H54 (cell line): Measurements from ENCODE around the gene TRANK1.
"Not testable (repeated sequence)": the region's sequence is repeated elsewhere in the genome, so short reads cannot be mapped to it uniquely, and the experiment has no call there.

Experiments
- DNase-seq: peaks from one replicate; pipeline ENCODE4 v3.0.0; 2011; ENCODE audit warnings: low spot score, mixed read lengths; ENCODE audit not compliant: insufficient read length
- FAIRE-seq: peaks from 3 replicates; lab custom pipeline; 2011; peaks lifted over from hg19 to GRCh38; lab: Jason Lieb, UNC
- POLR2A ChIP-seq: IDR thresholded peaks from 2 replicates; pipeline ENCODE4 v1.6.1; 2011; ENCODE audit warnings: low read depth, mild to moderate bottlenecking, low read length

The TRANK1 gene

GRCh38 chr3:36900474-36901443 lies 44.1 kb downstream of the TRANK1 start:
- FAIRE-seq, result no peak

GRCh38 chr3:36895496-36896409 lies 49.1 kb downstream of the TRANK1 start:
- FAIRE-seq (no peak), DNase-seq (no peak)
- TF ChIP-seq POLR2A, result no peak

More at GRCh38 chr3:36900474-36901443, 44.1 kb downstream of the TRANK1 start:
- TF ChIP-seq POLR2A, result no peak
- DNase-seq, result no peak

- FAIRE-seq, result no peak
- DNase-seq, result no peak
- TF ChIP-seq POLR2A, result no peak
Observed at GRCh38 chr3:36894914-36895313, 49.9 kb downstream of the TRANK1 start.

GRCh38 chr3:36893826-36894225 lies 51.0 kb downstream of the TRANK1 start:
- DNase-seq (no peak), FAIRE-seq (no peak)
- TF ChIP-seq POLR2A, result no peak

- FAIRE-seq, result no peak
- no peak for DNase-seq
- TF ChIP-seq POLR2A, result no peak
Observed at GRCh38 chr3:36893137-36893557, 51.7 kb downstream of the TRANK1 start.

- FAIRE-seq (no peak), DNase-seq (no peak)
- no peak for TF ChIP-seq POLR2A
Observed at GRCh38 chr3:36892457-36893136, 52.3 kb downstream of the TRANK1 start.

GRCh38 chr3:36891701-36892160 lies 53.1 kb downstream of the TRANK1 start:
- no peak for TF ChIP-seq POLR2A
- DNase-seq (no peak), FAIRE-seq (no peak)

- DNase-seq, FAIRE-seq: not testable (repeated sequence)
Observed at GRCh38 chr3:36891097-36891496, 53.8 kb downstream of the TRANK1 start.

- DNase-seq (no peak), FAIRE-seq (no peak)
- no peak for TF ChIP-seq POLR2A
Observed at GRCh38 chr3:36890261-36890660, 54.6 kb downstream of the TRANK1 start.

GRCh38 chr3:36881735-36882134 lies 63.1 kb downstream of the TRANK1 start:
- TF ChIP-seq POLR2A, result no peak
- DNase-seq (no peak), FAIRE-seq (no peak)

- not testable (repeated sequence) for DNase-seq, FAIRE-seq
Observed at GRCh38 chr3:36879842-36880241, 65.0 kb downstream of the TRANK1 start.

- TF ChIP-seq POLR2A, result no peak
- DNase-seq (no peak), FAIRE-seq (no peak)
Observed at GRCh38 chr3:36877930-36878685, 66.7 kb downstream of the TRANK1 start.
